HG02852 (cell line): ENCODE results near the gene THBS2.
"Not testable (repeated sequence)": the region's sequence is repeated elsewhere in the genome, so short reads cannot be mapped to it uniquely, and the experiment has no call there.

ENCODE experiments used
- ATAC-seq: cut with Tn5 transposase; IDR thresholded peaks from one replicate; pipeline ENCODE4 v1.9.1; 2021; ENCODE audit warnings: mild to moderate bottlenecking, moderate library complexity; ENCODE audit not compliant: unreplicated experiment

Gene THBS2

GRCh38 chr6:169212897-169213813 is 40.5 kb downstream of the THBS2 start:
- ATAC-seq: peak; percentile 100

- ATAC-seq: no peak
Observed at GRCh38 chr6:169212436-169212835, 41.2 kb downstream of the THBS2 start.

- ATAC-seq: no peak
Observed at GRCh38 chr6:169211881-169212280, 41.8 kb downstream of the THBS2 start.

- no peak for ATAC-seq
Observed at GRCh38 chr6:169210611-169211010, 43.0 kb downstream of the THBS2 start.

- ATAC-seq: no peak
Observed at GRCh38 chr6:169208011-169208410, 45.6 kb downstream of the THBS2 start.

- no peak for ATAC-seq
Observed at GRCh38 chr6:169207482-169207881, 46.2 kb downstream of the THBS2 start.

GRCh38 chr6:169205176-169206160 is 48.2 kb downstream of the THBS2 start:
- ATAC-seq: no peak

- ATAC-seq: no peak
Observed at GRCh38 chr6:169204167-169204566, 49.5 kb downstream of the THBS2 start.

GRCh38 chr6:169201985-169202384 is 51.7 kb downstream of the THBS2 start:
- ATAC-seq: no peak

- no peak for ATAC-seq
Observed at GRCh38 chr6:169200893-169201514, 52.6 kb downstream of the THBS2 start.

- no peak for ATAC-seq
Observed at GRCh38 chr6:169199625-169200335, 53.9 kb downstream of the THBS2 start.

- no peak for ATAC-seq
Observed at GRCh38 chr6:169198885-169199284, 54.8 kb downstream of the THBS2 start.

GRCh38 chr6:169197929-169198328 is 55.7 kb downstream of the THBS2 start:
- ATAC-seq: not testable (repeated sequence)

- not testable (repeated sequence) for ATAC-seq
Observed at GRCh38 chr6:169196279-169196678, 57.4 kb downstream of the THBS2 start.

GRCh38 chr6:169194737-169195136 is 58.9 kb downstream of the THBS2 start:
- ATAC-seq: no peak

GRCh38 chr6:169190970-169191369 is 62.7 kb downstream of the THBS2 start:
- no peak for ATAC-seq

GRCh38 chr6:169190144-169190584 is 63.5 kb downstream of the THBS2 start:
- ATAC-seq: no peak

GRCh38 chr6:169189686-169190085 is 64.0 kb downstream of the THBS2 start:
- no peak for ATAC-seq

- no peak for ATAC-seq
Observed at GRCh38 chr6:169189182-169189581, 64.5 kb downstream of the THBS2 start.

- ATAC-seq: no peak
Observed at GRCh38 chr6:169188475-169188874, 65.2 kb downstream of the THBS2 start.
